ENCODE data around the gene ATP7A.
"Not testable (repeated sequence)": the region's sequence is repeated elsewhere in the genome, so short reads cannot be mapped to it uniquely, and the experiment has no call there.

Gene ATP7A

GRCh38 chrX:78042601-78043000 lies 132.1 kb downstream of the ATP7A start:
- no peak for DNase-seq

GRCh38 chrX:78046362-78046761 lies 135.9 kb downstream of the ATP7A start:
- DNase-seq: no peak

GRCh38 chrX:78048052-78048451 lies 137.6 kb downstream of the ATP7A start:
- no peak for DNase-seq

- no peak for DNase-seq
Measured at GRCh38 chrX:78063687-78064086, 153.2 kb downstream of the ATP7A start.

- DNase-seq: no peak
Measured at GRCh38 chrX:78064152-78064551, 153.7 kb downstream of the ATP7A start.

GRCh38 chrX:78064698-78065601 lies 154.5 kb downstream of the ATP7A start:
- DNase-seq: not testable (repeated sequence)

GRCh38 chrX:78066110-78066509 lies 155.6 kb downstream of the ATP7A start:
- no peak for DNase-seq

- DNase-seq: no peak
Measured at GRCh38 chrX:78071331-78071730, 160.8 kb downstream of the ATP7A start.

GRCh38 chrX:78073147-78074077 lies 162.9 kb downstream of the ATP7A start:
- DNase-seq: peak; percentile 43

GRCh38 chrX:78074088-78074487 lies 163.6 kb downstream of the ATP7A start:
- DNase-seq: no peak

GRCh38 chrX:78075787-78076389 lies 165.4 kb downstream of the ATP7A start:
- no peak for DNase-seq

GRCh38 chrX:78081413-78081812 lies 170.9 kb downstream of the ATP7A start:
- DNase-seq: not testable (repeated sequence)

- DNase-seq: peak; percentile 24
Measured at GRCh38 chrX:78092296-78092695, 181.8 kb downstream of the ATP7A start.

GRCh38 chrX:78098108-78098507 lies 187.6 kb downstream of the ATP7A start:
- no peak for DNase-seq

Data from CD4-positive, alpha-beta T cell treated with Interleukin-17A for 4 hours (primary cell).